HG03565 (cell line): ENCODE data around the gene MKS1.

Source experiments
- ATAC-seq: cut with Tn5 transposase; IDR thresholded peaks from one replicate; pipeline ENCODE4 v1.9.1; 2021; ENCODE audit warnings: mild to moderate bottlenecking, moderate library complexity; ENCODE audit not compliant: unreplicated experiment

The MKS1 gene

GRCh38 chr17:58170622-58171021 is 48.4 kb downstream of the MKS1 start:
- ATAC-seq, result no peak

DNA sequence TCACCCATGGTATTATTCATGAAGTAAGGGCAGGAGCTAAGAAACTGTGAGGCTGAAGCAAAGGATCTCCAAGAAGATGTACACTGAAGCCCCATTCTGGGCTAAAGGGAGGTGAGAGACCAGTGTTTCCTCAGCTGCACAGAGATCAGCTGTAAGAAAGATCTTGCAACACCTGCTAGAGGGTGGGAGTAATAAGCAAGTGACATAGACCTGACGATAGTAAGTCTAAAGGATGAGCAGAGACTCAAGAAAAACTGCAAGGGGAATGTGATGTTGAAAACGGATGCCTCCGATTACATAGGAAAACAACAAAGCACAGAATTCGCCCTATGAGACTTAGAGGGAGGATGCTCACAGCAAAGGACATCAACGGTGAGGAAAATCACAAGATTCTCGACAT is 52.4 kb downstream of the MKS1 start, which contains the start of gene OR4D2:
Gene OR4D2 (plus strand): TSS at position 301 of the 400 bp plus-strand sequence. CDS start 2,674 bp downstream, outside the sequence.
- no peak for ATAC-seq

DNA sequence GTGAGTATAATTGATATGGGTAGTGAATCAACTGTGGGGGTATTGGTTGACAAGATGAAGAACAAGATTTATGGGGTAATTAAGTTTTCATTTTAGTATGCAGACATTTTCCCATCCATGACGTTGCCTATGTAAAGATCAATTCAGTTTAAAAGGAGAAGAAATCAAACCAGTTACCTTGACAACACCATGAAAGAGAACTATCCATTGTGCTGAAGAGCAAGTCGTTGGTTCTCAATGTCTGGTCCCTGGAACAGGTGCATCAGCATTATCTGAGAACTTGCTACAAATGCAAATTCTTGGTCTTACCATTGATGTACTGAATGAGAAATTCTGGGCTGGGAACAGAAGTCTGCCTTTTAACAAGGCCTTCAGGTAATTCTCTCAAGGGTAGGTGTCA is 53.1 kb downstream of the MKS1 start:
- no peak for ATAC-seq

GRCh38 chr17:58161566-58161965 is 57.5 kb downstream of the MKS1 start:
- ATAC-seq, result no peak

DNA sequence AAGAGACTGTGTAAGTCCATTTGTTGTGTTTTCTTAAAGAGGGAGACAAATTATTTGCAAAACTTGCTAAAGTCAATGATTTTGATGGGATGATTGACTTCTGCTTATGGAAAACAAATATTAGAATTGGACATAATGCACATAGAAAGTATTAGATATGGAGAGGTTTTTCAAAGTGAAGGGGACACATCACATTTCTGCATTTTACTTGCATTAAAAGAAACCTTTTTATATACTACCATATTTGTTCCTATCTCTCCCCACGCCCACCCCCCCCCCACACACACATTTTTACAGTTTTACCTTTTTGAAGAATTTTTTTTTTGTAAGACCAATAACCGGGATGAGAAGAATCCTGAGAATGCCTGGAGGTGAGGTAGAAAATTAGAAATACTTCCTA is 60.9 kb downstream of the MKS1 start:
- ATAC-seq, result no peak

- no peak for ATAC-seq
Measured at GRCh38 chr17:58156839-58157803, 61.9 kb downstream of the MKS1 start.
